GM12878 (cell line): ENCODE results near the gene NUDCD3. TPM values are rescaled to one million over a fixed set of nuclear protein-coding genes. Genes with fewer than 3 reads are reported as not detected.
A peak's percentile ranks its signal among the peaks of the same experiment; 100 is the strongest.

Experiments
- ATAC-seq: fragments of 200-7000 bp; cut with Tn5 transposase; 3 replicates; pipeline ENCODE4 v1.9.1; 2020; ENCODE audit warnings: mild to moderate bottlenecking, moderate library complexity
- BruUV-seq: library from RNA; stranded (reverse); fragments of 400-500 nt; replicated peaks from 2 replicates; lab custom pipeline; 2021; lab: Mats Ljungman, UMichigan
- CTCF ChIA-PET: fragments of 300-600 bp; sonication (Branson Sonifier 250); formaldehyde crosslinking; extraction: SDS; loops from one replicate; lab custom pipeline; 2021; ENCODE audit warnings: inconsistent platforms; lab: Yijun Ruan, JAX
- POLR2A ChIA-PET: fragments of 350-600 bp; formaldehyde crosslinking; extraction: SDS; loops from one replicate; lab custom pipeline; 2021; ENCODE audit warnings: inconsistent platforms; lab: Charles Lee
- RAD21 ChIA-PET: fragments of 300-600 bp; sonication (Branson Sonifier 250); formaldehyde crosslinking; loops from one replicate; lab custom pipeline; 2023; ENCODE audit warnings: antibody characterized with exemption; ENCODE audit not compliant: unreplicated experiment; lab: Charles Lee
- SMC1A ChIA-PET: fragments of 300-600 bp; sonication (Branson Sonifier 250); formaldehyde crosslinking; loops from one replicate; lab custom pipeline; 2023; ENCODE audit not compliant: unreplicated experiment, uncharacterized antibody; lab: Charles Lee
- DNase-seq: peaks from one replicate; pipeline ENCODE4 v3.0.0-alpha.2; 2011; ENCODE audit warnings: low read depth, low spot score
- FAIRE-seq: peaks from 3 replicates; lab custom pipeline; 2011; peaks lifted over from hg19 to GRCh38; lab: Jason Lieb, UNC
- H2AFZ ChIP-seq: 2 replicates; pipeline ENCODE4 v1.6.0; 2011; ENCODE audit warnings: low read depth, low read length, control low read depth; ENCODE audit not compliant: control insufficient read depth
- H3K27ac ChIP-seq: 2 replicates; pipeline ENCODE4 v1.5.1; 2011; ENCODE audit warnings: control low read depth; ENCODE audit not compliant: control insufficient read depth, insufficient read depth
- H3K27me3 ChIP-seq, 2 experiments: replicated peaks in 1 of 2; 2 replicates each; pipeline versions ENCODE4 v1.6.0 to v1.6.1; 2011; ENCODE audit warnings: low read length in 1 of 2; ENCODE audit not compliant: control insufficient read depth in 2 of 2, insufficient read depth in 2 of 2
- H3K36me3 ChIP-seq, 2 experiments: 2 replicates each; pipeline ENCODE4 v1.5.1; 2011; ENCODE audit warnings: low read length in 1 of 2; ENCODE audit not compliant: control insufficient read depth in 2 of 2, insufficient read depth in 2 of 2
- H3K4me1 ChIP-seq: 2 replicates; pipeline ENCODE4 v1.6.1; 2011; ENCODE audit warnings: mild to moderate bottlenecking, low read length, moderate library complexity, mixed read lengths; ENCODE audit not compliant: control insufficient read depth, insufficient read depth
- H3K4me2 ChIP-seq: 2 replicates; pipeline ENCODE4 v1.6.0; 2011; ENCODE audit warnings: control low read depth; ENCODE audit not compliant: control insufficient read depth, insufficient read depth
- H3K4me3 ChIP-seq: fragments of 200-600 bp; sonication (generic); 2 replicates; pipeline ENCODE4 v1.5.1; 2016
- H3K79me2 ChIP-seq: 2 replicates; pipeline ENCODE4 v1.6.0; 2011; ENCODE audit warnings: low read length; ENCODE audit not compliant: control insufficient read depth, insufficient read depth
- H3K9ac ChIP-seq: 2 replicates; pipeline ENCODE4 v1.8.0; 2011; ENCODE audit warnings: low read length, control low read depth, mixed read lengths; ENCODE audit not compliant: control insufficient read depth, insufficient read depth
- H3K9me3 ChIP-seq: replicated peaks from 3 replicates; pipeline ENCODE4 v1.5.1; 2011; ENCODE audit warnings: mild to moderate bottlenecking, low read length; ENCODE audit not compliant: control insufficient read depth, insufficient read depth
- H4K20me1 ChIP-seq: 2 replicates; pipeline ENCODE4 v1.6.0; 2011; ENCODE audit not compliant: control insufficient read depth, insufficient read depth
- CBFB ChIP-seq: IDR thresholded peaks from 2 replicates; pipeline ENCODE4 v1.6.1; 2016; ENCODE audit warnings: antibody characterized with exemption, low read depth
- KDM1A ChIP-seq: fragments of 200-600 bp; sonication (generic); IDR thresholded peaks from 2 replicates; pipeline ENCODE4 v1.6.1; 2016; ENCODE audit warnings: borderline replicate concordance
- KLF5 ChIP-seq: fragments of 450-650 bp; IDR thresholded peaks from 2 replicates; pipeline ENCODE4 v1.6.1; 2014; ENCODE audit warnings: mild to moderate bottlenecking; ENCODE audit not compliant: partially characterized antibody
- MEF2B ChIP-seq: fragments of 450-650 bp; IDR thresholded peaks from 2 replicates; pipeline ENCODE4 v1.6.1; 2018; ENCODE audit warnings: mild to moderate bottlenecking, moderate library complexity; ENCODE audit not compliant: partially characterized antibody, poor library complexity, severe bottlenecking
- RELA ChIP-seq: fragments of 450-650 bp; IDR thresholded peaks from 2 replicates; pipeline ENCODE4 v1.8.0; 2014; ENCODE audit warnings: borderline replicate concordance; ENCODE audit not compliant: partially characterized antibody
- SMAD5 ChIP-seq: IDR thresholded peaks from 2 replicates; pipeline ENCODE4 v1.6.1; 2016; ENCODE audit warnings: antibody characterized with exemption, low read depth
- ZNF274 ChIP-seq: IDR thresholded peaks from one replicate; pipeline ENCODE4 v1.8.0; 2011; ENCODE audit not compliant: insufficient read length, insufficient read depth
- WGBS: methylation state at CpG from one replicate; pipeline ENCODE4 v1.1.6; 2016; ENCODE audit warnings: low lambda C conversion rate; ENCODE audit not compliant: insufficient replicate concordance, insufficient coverage; ENCODE audit errors: missing lambda C conversion rate; 5-methylcytosine and 5-hydroxymethylcytosine counted together
- in situ Hi-C: fragments of 300-500 bp; cut with MboI; formaldehyde crosslinking; loops from 9 replicates; pipeline ENCODE4 v1.14.3; 2018; ENCODE audit warnings: mixed read lengths
- intact Hi-C: fragments of 100-400 bp; cut with micrococcal nuclease; formaldehyde crosslinking; loops from one replicate; pipeline ENCODE4 v1.14.2; 2022; ENCODE audit not compliant: unreplicated experiment
- polyA plus RNA-seq, 11 experiments: library from polyadenylated mRNA; depleted of rRNA in 4 of 11; unstranded in 6 of 11; stranded (reverse) in 5 of 11; fragments of >200 nt; fragmentation: Nextera tagmentation in 4 of 11; fragmentation: Illumina TruSeq in 1 of 11; extraction: Ambion mirVana in 4 of 11; extraction: Trizol in 1 of 11; gene quantifications; 1 replicate in 1 of 11; 2 replicates in 10 of 11; pipeline versions ENCODE4 v1.2.1 to v1.2.3, GENCODE V29; 2011 to 2016; ENCODE audit warnings: inconsistent platforms in 2 of 11, missing spikeins in 2 of 11, low read depth in 1 of 11
- total RNA-seq, 4 experiments: library from RNA; depleted of rRNA in 3 of 4; stranded (reverse); fragments of >200 nt in 3 of 4; fragmentation: Illumina TruSeq in 1 of 4; extraction: Trizol in 1 of 4; gene quantifications; 2 replicates each; pipeline versions ENCODE4 v1.2.1 to v1.2.3, GENCODE V29; 2013 to 2021
- TF ChIP-seq, protein P1 (sequence below): IDR thresholded peaks from 2 replicates; pipeline ENCODE4 v1.6.1; 2012; ENCODE audit warnings: improper control_type of control experiment, low read depth, low read length; ENCODE audit not compliant: insufficient replicate concordance
- TF ChIP-seq, protein P2 (sequence below): fragments of 450-650 bp; IDR thresholded peaks from 2 replicates; pipeline ENCODE4 v1.6.1; 2017; ENCODE audit warnings: low read depth, mild to moderate bottlenecking, moderate library complexity
- TF ChIP-seq, protein P3 (sequence below): fragments of 150-350 bp; IDR thresholded peaks from 2 replicates; pipeline ENCODE4 v1.6.1; 2014; ENCODE audit warnings: mild to moderate bottlenecking, low read depth, low read length

NUDCD3 gene
- total and polyA plus RNA-seq, 10 of the 15 experiments (the other 5 are each of a cell fraction or from before 2014, with no cell fraction given), result 25.0 to 89.8 (median 46.4) TPM

DNA sequence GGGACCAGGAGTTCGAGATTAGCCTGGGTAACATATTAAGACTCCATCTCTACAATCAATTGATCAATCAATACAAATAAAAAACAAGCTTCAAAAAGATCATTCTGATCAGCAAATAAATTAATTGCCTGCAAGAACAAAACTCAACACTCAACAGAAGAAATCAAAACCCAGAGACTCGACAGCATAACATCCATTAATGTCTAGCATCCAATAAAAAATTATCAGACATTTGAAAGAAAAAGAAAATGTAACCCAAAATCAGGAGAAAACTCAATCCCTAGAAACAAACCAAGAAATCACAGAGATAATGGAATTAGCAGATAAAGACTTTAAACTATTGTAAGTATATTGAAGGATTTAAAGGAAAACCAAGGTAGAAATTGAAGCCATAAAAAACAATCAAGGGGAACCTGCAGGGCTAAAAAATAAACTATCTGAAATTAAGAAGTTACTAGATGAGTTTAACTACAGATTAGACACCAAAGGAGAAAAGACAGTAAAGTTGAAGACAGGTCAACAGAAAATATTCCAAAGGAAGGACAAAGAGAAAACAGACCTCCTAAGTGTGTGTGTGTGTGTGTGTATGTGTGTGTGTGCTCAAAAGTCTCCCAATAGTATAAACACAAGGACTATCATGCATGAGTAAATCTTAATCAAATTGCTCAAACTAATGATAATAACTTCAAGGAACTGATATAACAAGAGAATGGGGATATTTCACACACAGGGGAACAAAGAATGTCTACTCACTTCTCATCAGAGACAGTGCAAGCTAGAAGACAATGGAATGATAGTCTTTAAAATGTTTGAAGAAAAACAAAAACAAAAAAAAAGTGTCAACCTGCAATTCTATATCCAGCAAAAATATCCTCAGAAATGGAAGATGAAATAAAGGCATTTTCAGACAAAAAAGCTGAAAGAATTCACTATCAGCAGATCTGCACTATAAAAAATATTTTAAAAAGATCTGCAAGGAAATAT is 7.7 kb downstream of the NUDCD3 start:
- Histone ChIP-seq H3K4me1 (no peaks in the 10 kb centered on the region), H3K9ac (no peak overlapping the region), H3K4me3 (no peak overlapping the region), H3K9me3 (peaks cover 23% of the 10 kb centered on the region), H2AFZ (no peak overlapping the region), H3K27ac (no peak overlapping the region), H3K36me3 (peaks cover 7 to 32% of the 10 kb centered on the region in 2 experiments; a peak in 3 of 4 replicates), H3K4me2 (no peak overlapping the region), H4K20me1 (no peaks in the 10 kb centered on the region), H3K79me2 (peaks cover 17% of the 10 kb centered on the region), H3K27me3 (no peaks in the 10 kb centered on the region)
- CTCF ChIA-PET, result interaction anchor here (1.0 to 3.7 kb wide), 3 partner anchors 8 to 242 kb away, joined by 3 to 18 read pairs (median 7); partner anchors contain the start of gene NUDCD3
- FAIRE-seq, result no peak
- RAD21 ChIA-PET, result no interaction called here
- no peak for DNase-seq
- no TSS peak for BruUV-seq
- ATAC-seq, result no peak
- POLR2A ChIA-PET, result interaction anchor here (0.6 kb wide), 1 partner anchor 94 kb away, joined by 3 read pairs; no protein-coding TSS in a partner anchor
- in situ Hi-C loops, result no loop called here
- intact Hi-C loops, result no loop called here
- SMC1A ChIA-PET, result interaction anchor here (0.9 to 1.1 kb wide), 3 partner anchors 9 to 133 kb away, joined by 3 to 4 read pairs (median 3); no protein-coding TSS in a partner anchor
- WGBS, result 98% methylated on average over 2 of the region's 2 CpGs
- TF ChIP-seq KLF5 (peak; percentile 59), CBFB (no peak), RELA (no peak), ZNF274 (no peak), SMAD5 (no peak), MEF2B (peak; percentile 28), KDM1A (no peak)
- TF ChIP-seq, protein P1, sequence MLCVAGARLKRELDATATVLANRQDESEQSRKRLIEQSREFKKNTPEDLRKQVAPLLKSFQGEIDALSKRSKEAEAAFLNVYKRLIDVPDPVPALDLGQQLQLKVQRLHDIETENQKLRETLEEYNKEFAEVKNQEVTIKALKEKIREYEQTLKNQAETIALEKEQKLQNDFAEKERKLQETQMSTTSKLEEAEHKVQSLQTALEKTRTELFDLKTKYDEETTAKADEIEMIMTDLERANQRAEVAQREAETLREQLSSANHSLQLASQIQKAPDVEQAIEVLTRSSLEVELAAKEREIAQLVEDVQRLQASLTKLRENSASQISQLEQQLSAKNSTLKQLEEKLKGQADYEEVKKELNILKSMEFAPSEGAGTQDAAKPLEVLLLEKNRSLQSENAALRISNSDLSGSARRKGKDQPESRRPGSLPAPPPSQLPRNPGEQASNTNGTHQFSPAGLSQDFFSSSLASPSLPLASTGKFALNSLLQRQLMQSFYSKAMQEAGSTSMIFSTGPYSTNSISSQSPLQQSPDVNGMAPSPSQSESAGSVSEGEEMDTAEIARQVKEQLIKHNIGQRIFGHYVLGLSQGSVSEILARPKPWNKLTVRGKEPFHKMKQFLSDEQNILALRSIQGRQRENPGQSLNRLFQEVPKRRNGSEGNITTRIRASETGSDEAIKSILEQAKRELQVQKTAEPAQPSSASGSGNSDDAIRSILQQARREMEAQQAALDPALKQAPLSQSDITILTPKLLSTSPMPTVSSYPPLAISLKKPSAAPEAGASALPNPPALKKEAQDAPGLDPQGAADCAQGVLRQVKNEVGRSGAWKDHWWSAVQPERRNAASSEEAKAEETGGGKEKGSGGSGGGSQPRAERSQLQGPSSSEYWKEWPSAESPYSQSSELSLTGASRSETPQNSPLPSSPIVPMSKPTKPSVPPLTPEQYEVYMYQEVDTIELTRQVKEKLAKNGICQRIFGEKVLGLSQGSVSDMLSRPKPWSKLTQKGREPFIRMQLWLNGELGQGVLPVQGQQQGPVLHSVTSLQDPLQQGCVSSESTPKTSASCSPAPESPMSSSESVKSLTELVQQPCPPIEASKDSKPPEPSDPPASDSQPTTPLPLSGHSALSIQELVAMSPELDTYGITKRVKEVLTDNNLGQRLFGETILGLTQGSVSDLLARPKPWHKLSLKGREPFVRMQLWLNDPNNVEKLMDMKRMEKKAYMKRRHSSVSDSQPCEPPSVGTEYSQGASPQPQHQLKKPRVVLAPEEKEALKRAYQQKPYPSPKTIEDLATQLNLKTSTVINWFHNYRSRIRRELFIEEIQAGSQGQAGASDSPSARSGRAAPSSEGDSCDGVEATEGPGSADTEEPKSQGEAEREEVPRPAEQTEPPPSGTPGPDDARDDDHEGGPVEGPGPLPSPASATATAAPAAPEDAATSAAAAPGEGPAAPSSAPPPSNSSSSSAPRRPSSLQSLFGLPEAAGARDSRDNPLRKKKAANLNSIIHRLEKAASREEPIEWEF, result no peak
- TF ChIP-seq, protein P2, sequence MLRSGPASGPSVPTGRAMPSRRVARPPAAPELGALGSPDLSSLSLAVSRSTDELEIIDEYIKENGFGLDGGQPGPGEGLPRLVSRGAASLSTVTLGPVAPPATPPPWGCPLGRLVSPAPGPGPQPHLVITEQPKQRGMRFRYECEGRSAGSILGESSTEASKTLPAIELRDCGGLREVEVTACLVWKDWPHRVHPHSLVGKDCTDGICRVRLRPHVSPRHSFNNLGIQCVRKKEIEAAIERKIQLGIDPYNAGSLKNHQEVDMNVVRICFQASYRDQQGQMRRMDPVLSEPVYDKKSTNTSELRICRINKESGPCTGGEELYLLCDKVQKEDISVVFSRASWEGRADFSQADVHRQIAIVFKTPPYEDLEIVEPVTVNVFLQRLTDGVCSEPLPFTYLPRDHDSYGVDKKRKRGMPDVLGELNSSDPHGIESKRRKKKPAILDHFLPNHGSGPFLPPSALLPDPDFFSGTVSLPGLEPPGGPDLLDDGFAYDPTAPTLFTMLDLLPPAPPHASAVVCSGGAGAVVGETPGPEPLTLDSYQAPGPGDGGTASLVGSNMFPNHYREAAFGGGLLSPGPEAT, result 0 out of 2 replicates have a peak, but pooled peaks have one; percentile 31
- TF ChIP-seq, protein P3, sequence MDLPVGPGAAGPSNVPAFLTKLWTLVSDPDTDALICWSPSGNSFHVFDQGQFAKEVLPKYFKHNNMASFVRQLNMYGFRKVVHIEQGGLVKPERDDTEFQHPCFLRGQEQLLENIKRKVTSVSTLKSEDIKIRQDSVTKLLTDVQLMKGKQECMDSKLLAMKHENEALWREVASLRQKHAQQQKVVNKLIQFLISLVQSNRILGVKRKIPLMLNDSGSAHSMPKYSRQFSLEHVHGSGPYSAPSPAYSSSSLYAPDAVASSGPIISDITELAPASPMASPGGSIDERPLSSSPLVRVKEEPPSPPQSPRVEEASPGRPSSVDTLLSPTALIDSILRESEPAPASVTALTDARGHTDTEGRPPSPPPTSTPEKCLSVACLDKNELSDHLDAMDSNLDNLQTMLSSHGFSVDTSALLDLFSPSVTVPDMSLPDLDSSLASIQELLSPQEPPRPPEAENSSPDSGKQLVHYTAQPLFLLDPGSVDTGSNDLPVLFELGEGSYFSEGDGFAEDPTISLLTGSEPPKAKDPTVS, result no peak
